ENCODE measurements around the gene KLF15. TPM values are rescaled to one million over a fixed set of nuclear protein-coding genes. Genes with fewer than 3 reads are reported as not detected.

KLF15 gene
- total RNA-seq, 1 experiment from 2014 or later, result 32.1 TPM

DNA sequence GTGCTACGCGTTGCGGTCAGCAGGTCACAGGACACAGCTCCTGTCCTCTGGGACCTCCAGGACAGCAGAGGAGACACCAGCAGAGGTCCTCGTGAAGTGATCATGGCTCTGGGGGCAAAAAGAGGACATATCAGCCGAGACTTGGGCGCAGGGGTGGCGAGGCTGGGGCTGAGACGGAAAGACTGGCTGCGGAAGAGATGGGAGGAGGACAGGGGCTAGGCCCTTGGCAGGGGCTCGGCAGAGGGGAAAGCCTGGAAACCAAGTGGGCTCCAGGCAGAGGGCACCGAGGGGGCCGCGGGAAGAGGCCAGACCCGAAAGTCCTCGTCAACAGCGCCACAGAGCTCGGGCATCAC is 32.6 kb upstream of the KLF15 start:
- no TSS peak for BruUV-seq (replicated peaks)
- intact Hi-C loops (cut with micrococcal nuclease; ENCODE audit: unreplicated experiment), result loop anchor here (1.0 to 2.0 kb wide), 3 partner anchors 131 to 255 kb away; no protein-coding TSS in a partner anchor
- ChIA-PET CTCF (no interaction called here), POLR2A (ENCODE audit: low non-redundant PET) (no interaction called here)
- peak overlapping the region; percentile 31 for H3K27ac ChIP-seq (ENCODE audit: low read depth, low read length, poor library complexity, severe bottlenecking)
- no peak overlapping the region for H3K4me3 ChIP-seq (ENCODE audit: low read depth, low read length, poor library complexity, severe bottlenecking)
- TF ChIP-seq EZH2 (IDR thresholded peaks at IDR 0.05; ENCODE audit: borderline replicate concordance, low read depth, low read length, poor library complexity, severe bottlenecking), result no peak
- peaks cover 11% of the 10 kb centered on the region for H3K4me1 ChIP-seq (ENCODE audit: insufficient read depth, low read length, poor library complexity, severe bottlenecking)
- no peaks in the 10 kb centered on the region for H3K27me3 ChIP-seq (replicated peaks; ENCODE audit: insufficient read depth, low read depth, low read length, poor library complexity)
- no peaks in the 10 kb centered on the region for H3K36me3 ChIP-seq (ENCODE audit: insufficient read depth, low read length, poor library complexity, severe bottlenecking)
- no peaks in the 10 kb centered on the region for H3K9me3 ChIP-seq (ENCODE audit: low read depth, low read length, poor library complexity, severe bottlenecking)
- DNase-seq (ENCODE audit: low spot score), result no peak

DNA sequence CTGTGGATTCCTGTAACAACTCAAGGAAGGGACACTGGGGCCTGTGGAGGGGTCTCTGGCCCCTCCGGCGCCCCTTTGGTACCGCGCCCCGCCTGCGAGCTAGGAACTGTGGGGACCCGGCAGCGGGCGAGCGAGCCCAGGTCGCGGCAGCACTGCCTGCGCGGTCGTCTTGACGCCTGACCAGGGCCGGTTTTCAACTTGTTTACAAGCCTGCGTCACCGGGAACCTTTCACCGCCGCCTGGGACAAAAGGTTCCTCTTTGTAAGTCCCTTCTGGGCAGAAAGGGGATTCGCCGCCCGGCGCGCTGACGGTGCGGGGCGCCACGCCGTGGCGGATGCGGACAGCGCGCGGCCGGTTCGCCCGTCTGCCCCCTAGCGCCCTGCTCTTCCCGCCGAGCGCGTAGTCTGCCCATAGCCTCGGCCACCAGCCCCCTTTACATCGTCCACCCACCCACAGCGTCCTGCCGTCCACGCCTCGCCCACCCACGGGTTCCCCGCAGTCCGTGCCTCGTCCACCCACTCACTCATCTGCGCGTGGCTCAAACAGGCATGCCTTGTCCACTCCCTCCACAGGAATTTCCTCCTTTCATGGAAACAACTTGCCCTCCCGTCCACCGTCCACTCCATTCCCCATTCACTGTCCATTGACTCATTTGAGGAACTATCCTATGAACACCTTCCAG is 32.0 kb upstream of the KLF15 start:
- Histone ChIP-seq H3K4me1 (ENCODE audit: insufficient read depth, low read length, poor library complexity, severe bottlenecking) (peaks cover 11% of the 10 kb centered on the region), H3K27me3 (replicated peaks; ENCODE audit: insufficient read depth, low read depth, low read length, poor library complexity) (no peaks in the 10 kb centered on the region), H3K4me3 (ENCODE audit: low read depth, low read length, poor library complexity, severe bottlenecking) (no peak overlapping the region), H3K27ac (ENCODE audit: low read depth, low read length, poor library complexity, severe bottlenecking) (peak overlapping the region; percentile 80), H3K9me3 (ENCODE audit: low read depth, low read length, poor library complexity, severe bottlenecking) (no peaks in the 10 kb centered on the region), H3K36me3 (ENCODE audit: insufficient read depth, low read length, poor library complexity, severe bottlenecking) (no peaks in the 10 kb centered on the region)
- CTCF ChIA-PET, result interaction anchor here (0.5 to 1.4 kb wide), 5 partner anchors 19 to 255 kb away, joined by 3 to 4 read pairs (median 4); no protein-coding TSS in a partner anchor
- TF ChIP-seq, protein P1, sequence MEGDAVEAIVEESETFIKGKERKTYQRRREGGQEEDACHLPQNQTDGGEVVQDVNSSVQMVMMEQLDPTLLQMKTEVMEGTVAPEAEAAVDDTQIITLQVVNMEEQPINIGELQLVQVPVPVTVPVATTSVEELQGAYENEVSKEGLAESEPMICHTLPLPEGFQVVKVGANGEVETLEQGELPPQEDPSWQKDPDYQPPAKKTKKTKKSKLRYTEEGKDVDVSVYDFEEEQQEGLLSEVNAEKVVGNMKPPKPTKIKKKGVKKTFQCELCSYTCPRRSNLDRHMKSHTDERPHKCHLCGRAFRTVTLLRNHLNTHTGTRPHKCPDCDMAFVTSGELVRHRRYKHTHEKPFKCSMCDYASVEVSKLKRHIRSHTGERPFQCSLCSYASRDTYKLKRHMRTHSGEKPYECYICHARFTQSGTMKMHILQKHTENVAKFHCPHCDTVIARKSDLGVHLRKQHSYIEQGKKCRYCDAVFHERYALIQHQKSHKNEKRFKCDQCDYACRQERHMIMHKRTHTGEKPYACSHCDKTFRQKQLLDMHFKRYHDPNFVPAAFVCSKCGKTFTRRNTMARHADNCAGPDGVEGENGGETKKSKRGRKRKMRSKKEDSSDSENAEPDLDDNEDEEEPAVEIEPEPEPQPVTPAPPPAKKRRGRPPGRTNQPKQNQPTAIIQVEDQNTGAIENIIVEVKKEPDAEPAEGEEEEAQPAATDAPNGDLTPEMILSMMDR (conservative IDR thresholded peaks at IDR 0.05; ENCODE audit: low read depth, low read length), result peak; percentile 85
- TF ChIP-seq EZH2 (IDR thresholded peaks at IDR 0.05; ENCODE audit: borderline replicate concordance, low read depth, low read length, poor library complexity, severe bottlenecking), result no peak
- intact Hi-C loops (cut with micrococcal nuclease; ENCODE audit: unreplicated experiment), result loop anchor here (1.0 to 2.0 kb wide), 3 partner anchors 130 to 255 kb away; no protein-coding TSS in a partner anchor
- POLR2A ChIA-PET (ENCODE audit: low non-redundant PET), result no interaction called here
- peak; percentile 80 for DNase-seq (ENCODE audit: low spot score)
- BruUV-seq (replicated peaks), result no TSS peak

DNA sequence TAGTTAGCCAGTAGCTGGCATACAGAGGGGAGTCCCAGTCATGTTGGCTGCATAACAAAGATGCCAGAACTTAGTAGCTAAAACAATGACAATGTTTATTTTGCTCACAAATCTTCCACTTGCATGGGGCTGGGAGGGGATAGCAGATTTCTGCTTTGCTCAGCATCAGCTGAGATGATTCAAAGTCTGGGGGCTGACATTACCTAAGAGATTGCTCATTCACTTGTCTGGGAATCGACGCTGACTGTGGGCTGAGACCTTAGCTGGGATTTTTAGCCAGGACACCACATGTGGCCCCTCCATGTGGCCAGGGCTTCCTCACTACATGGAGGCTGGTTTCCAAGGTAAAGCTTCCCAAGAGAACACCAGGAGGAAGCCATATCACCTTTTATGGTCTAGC is 24.8 kb upstream of the KLF15 start:
- TF ChIP-seq EZH2 (IDR thresholded peaks at IDR 0.05; ENCODE audit: borderline replicate concordance, low read depth, low read length, poor library complexity, severe bottlenecking), result no peak
- TF ChIP-seq, protein P1 (conservative IDR thresholded peaks at IDR 0.05; ENCODE audit: low read depth, low read length), result no peak
- Histone ChIP-seq H3K27ac (ENCODE audit: low read depth, low read length, poor library complexity, severe bottlenecking) (no peak overlapping the region), H3K4me1 (ENCODE audit: insufficient read depth, low read length, poor library complexity, severe bottlenecking) (peaks cover under 1% of the 10 kb centered on the region), H3K4me3 (ENCODE audit: low read depth, low read length, poor library complexity, severe bottlenecking) (no peak overlapping the region), H3K9me3 (ENCODE audit: low read depth, low read length, poor library complexity, severe bottlenecking) (no peaks in the 10 kb centered on the region), H3K36me3 (ENCODE audit: insufficient read depth, low read length, poor library complexity, severe bottlenecking) (no peaks in the 10 kb centered on the region), H3K27me3 (replicated peaks; ENCODE audit: insufficient read depth, low read depth, low read length, poor library complexity) (no peaks in the 10 kb centered on the region)
- DNase-seq (ENCODE audit: low spot score), result no peak
- intact Hi-C loops (cut with micrococcal nuclease; ENCODE audit: unreplicated experiment), result no loop called here
- no TSS peak for BruUV-seq (replicated peaks)
- ChIA-PET CTCF (no interaction called here), POLR2A (ENCODE audit: low non-redundant PET) (no interaction called here)

Data from A673 (cell line).